MM.1S (cell line): Measurements from ENCODE around the gene CERS6.

Source experiments
- CTCF ChIP-seq: fragments of 300-600 bp; sonication (generic); IDR thresholded peaks from 2 replicates; pipeline ENCODE4 v1.5.1; 2016; ENCODE audit warnings: antibody characterized with exemption, low read length, mixed read lengths
- EZH2 ChIP-seq: fragments of 300-600 bp; sonication (generic); optimal IDR thresholded peaks from 2 replicates; pipeline ENCODE3; 2017; ENCODE audit warnings: low read depth, mild to moderate bottlenecking, antibody characterized with exemption, low read length, mixed read lengths

- TF ChIP-seq CTCF (no peak), EZH2 (no peak)
Observed at GRCh38 chr2:168567836-168568235, 111.8 kb downstream of the CERS6 start.
